GM21825 (cell line): Measurements from ENCODE around the gene SFXN4.

ENCODE experiments used
- ATAC-seq: cut with Tn5 transposase; IDR thresholded peaks from one replicate; pipeline ENCODE4 v1.9.1; 2021; ENCODE audit warnings: mild to moderate bottlenecking, moderate library complexity; ENCODE audit not compliant: unreplicated experiment

Gene SFXN4

GRCh38 chr10:119165171-119166117 is at the start of gene SFXN4:
Gene SFXN4, minus strand, starts transcription at chr10:119165714. Its CDS starts 67 bp downstream, at chr10:119165647.
- peak; percentile 89 for ATAC-seq

GRCh38 chr10:119211625-119212441 is 46.3 kb upstream of the SFXN4 start:
- ATAC-seq, result no peak

- no peak for ATAC-seq
These were observed 45.7 kb upstream of the SFXN4 start for GRCh38 chr10:119211176-119211575.

- ATAC-seq, result no peak
These were observed 45.1 kb upstream of the SFXN4 start for GRCh38 chr10:119210633-119211032.

GRCh38 chr10:119209736-119210355 is 44.3 kb upstream of the SFXN4 start:
- ATAC-seq, result no peak

- ATAC-seq, result no peak
These were observed 43.7 kb upstream of the SFXN4 start for GRCh38 chr10:119209035-119209735.

GRCh38 chr10:119208553-119208940 is 43.0 kb upstream of the SFXN4 start:
- ATAC-seq, result no peak

- ATAC-seq, result peak; percentile 6
These were observed 42.4 kb upstream of the SFXN4 start for GRCh38 chr10:119207713-119208552.

- ATAC-seq, result peak; percentile 72
These were observed 41.8 kb upstream of the SFXN4 start, which contains the start of gene GRK5 for GRCh38 chr10:119207366-119207666. Gene GRK5, plus strand, starts transcription at chr10:119207571. Its CDS starts 347 bp downstream, at chr10:119207918.

- ATAC-seq, result peak; percentile 46
These were observed 41.3 kb upstream of the SFXN4 start for GRCh38 chr10:119206603-119207365.

- ATAC-seq, result peak; percentile 24
These were observed 40.5 kb upstream of the SFXN4 start for GRCh38 chr10:119205894-119206602.

GRCh38 chr10:119203006-119203405 is 37.5 kb upstream of the SFXN4 start:
- no peak for ATAC-seq

GRCh38 chr10:119201233-119201632 is 35.7 kb upstream of the SFXN4 start:
- ATAC-seq, result no peak

- peak; percentile 66 for ATAC-seq
These were observed 33.9 kb upstream of the SFXN4 start for GRCh38 chr10:119199231-119199992.

- ATAC-seq, result no peak
These were observed 32.9 kb upstream of the SFXN4 start for GRCh38 chr10:119198438-119198837.

GRCh38 chr10:119197921-119198320 is 32.4 kb upstream of the SFXN4 start:
- no peak for ATAC-seq

GRCh38 chr10:119191881-119192280 is 26.4 kb upstream of the SFXN4 start:
- no peak for ATAC-seq
